Activated B cell treated with CpG ODN at 0.5 μM for 24 hours (primary cell): ENCODE results near the gene FAXC. TPM values are rescaled to one million over a fixed set of nuclear protein-coding genes. Genes with fewer than 3 reads are reported as not detected.

Experiments used
- ATAC-seq: fragments of 200-7000 bp; cut with Tn5 transposase; one replicate; pipeline ENCODE4 v1.10.0; 2021; ENCODE audit warnings: low read depth, mild to moderate bottlenecking, moderate library complexity
- CTCF ChIA-PET: fragments of 350-600 bp; sonication (Branson Sonifier 250); formaldehyde crosslinking; loops from one replicate; lab custom pipeline; 2021; ENCODE audit warnings: antibody characterized with exemption; lab: Charles Lee
- POLR2A ChIA-PET: fragments of 350-600 bp; sonication (Branson Sonifier 250); formaldehyde crosslinking; loops from one replicate; lab custom pipeline; 2021; ENCODE audit warnings: antibody characterized with exemption; lab: Charles Lee
- DNase-seq: peaks from one replicate; pipeline ENCODE4 v3.0.0; 2022
- H3K27ac Mint-ChIP-seq: one replicate; pipeline ENCODE4 v1.8.0; 2020; ENCODE audit warnings: mixed read lengths
- H3K27me3 Mint-ChIP-seq: one replicate; pipeline ENCODE4 v1.8.0; 2021; ENCODE audit warnings: mixed read lengths
- H3K36me3 Mint-ChIP-seq: one replicate; pipeline ENCODE4 v1.8.0; 2021; ENCODE audit warnings: low read depth, mixed read lengths
- H3K4me1 Mint-ChIP-seq: one replicate; pipeline ENCODE4 v1.8.0; 2021; ENCODE audit warnings: mixed read lengths
- H3K4me3 Mint-ChIP-seq: one replicate; pipeline ENCODE4 v1.8.0; 2020; ENCODE audit warnings: mild to moderate bottlenecking, mixed read lengths
- H3K9me3 Mint-ChIP-seq: one replicate; pipeline ENCODE4 v1.8.0; 2020; ENCODE audit warnings: mixed read lengths
- CTCF ChIP-seq: fragments of 200-600 bp; IDR thresholded peaks from one replicate; pipeline ENCODE4 v1.8.0; 2022; ENCODE audit warnings: antibody characterized with exemption, mild to moderate bottlenecking
- intact Hi-C: fragments of 100-400 bp; cut with micrococcal nuclease; formaldehyde crosslinking; loops from one replicate; pipeline ENCODE4 v1.15.1; 2024
- total RNA-seq: library from RNA; stranded (reverse); gene quantifications from 2 replicates; pipeline ENCODE4 v1.2.3, GENCODE V29; 2022

Gene FAXC
- total RNA-seq, 1 donor from 2014 or later = not detected

- ChIA-PET POLR2A (no interaction called here), CTCF (no interaction called here)
- no peak overlapping the region for H3K4me3 Mint-ChIP-seq
- peaks cover 15% of the 10 kb centered on the region for H3K27me3 Mint-ChIP-seq
- TF ChIP-seq CTCF = no peak
- intact Hi-C loops = no loop called here
- no peaks in the 10 kb centered on the region for H3K36me3 Mint-ChIP-seq
- H3K9me3 Mint-ChIP-seq = no peaks in the 10 kb centered on the region
- H3K27ac Mint-ChIP-seq = no peak overlapping the region
- no peak for ATAC-seq
- no peak for DNase-seq
- H3K4me1 Mint-ChIP-seq = no peaks in the 10 kb centered on the region
Observed at GRCh38 chr6:99318566-99318965, 30.9 kb downstream of the FAXC start.

DNA sequence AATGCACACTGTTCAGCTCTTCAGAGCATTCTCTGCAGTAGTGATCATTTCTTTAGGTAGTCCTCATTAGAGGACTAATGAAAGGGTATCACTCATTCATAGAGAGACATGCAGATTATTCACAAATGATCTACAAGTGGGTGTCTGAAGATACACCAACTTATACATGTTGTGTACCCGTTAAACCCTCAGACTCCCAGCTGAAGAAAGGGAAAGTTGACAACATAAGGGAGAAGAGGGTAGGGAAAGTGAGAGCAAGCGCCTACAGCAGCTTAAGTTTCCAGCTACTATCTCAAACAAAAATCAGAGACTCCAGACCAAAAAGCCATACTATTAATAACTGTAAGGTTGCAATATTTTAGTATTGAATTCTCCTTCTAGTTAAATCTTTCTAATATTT, 37.1 kb downstream of the FAXC start:
- Mint-ChIP-seq H3K4me3 (no peak overlapping the region), H3K4me1 (no peaks in the 10 kb centered on the region), H3K36me3 (no peaks in the 10 kb centered on the region), H3K9me3 (no peaks in the 10 kb centered on the region), H3K27me3 (peaks cover 8% of the 10 kb centered on the region), H3K27ac (no peak overlapping the region)
- no peak for TF ChIP-seq CTCF
- POLR2A ChIA-PET = no interaction called here
- ATAC-seq (no peak), DNase-seq (no peak)
- CTCF ChIA-PET = interaction anchor here (0.6 to 1.1 kb wide), 2 partner anchors 9 to 80 kb away, joined by 3 read pairs; no protein-coding TSS in a partner anchor
- intact Hi-C loops = no loop called here

DNA sequence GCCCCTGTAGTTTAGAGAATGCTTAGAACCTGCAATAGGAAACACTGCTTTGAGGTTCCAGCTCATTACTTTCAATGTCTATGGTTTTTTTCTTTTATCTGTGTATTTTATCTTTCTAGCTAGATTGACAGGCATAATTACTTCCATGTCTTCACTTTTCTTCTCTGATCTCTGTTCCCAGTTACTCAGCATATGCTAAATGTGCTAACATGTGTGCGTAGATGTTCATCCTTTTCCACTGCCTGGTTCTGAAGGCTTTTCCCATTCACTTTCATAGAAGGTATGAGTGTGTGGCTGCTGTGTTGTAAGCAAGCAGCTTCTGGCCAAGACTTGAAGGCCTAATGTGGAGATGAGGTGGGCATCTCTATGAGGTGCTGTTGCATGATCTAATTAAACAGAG, 38.9 kb downstream of the FAXC start:
- Mint-ChIP-seq H3K4me3 (no peak overlapping the region), H3K27ac (no peak overlapping the region), H3K36me3 (no peaks in the 10 kb centered on the region), H3K4me1 (no peaks in the 10 kb centered on the region), H3K9me3 (no peaks in the 10 kb centered on the region), H3K27me3 (peaks cover 11% of the 10 kb centered on the region)
- ATAC-seq (no peak), DNase-seq (no peak)
- ChIA-PET POLR2A (no interaction called here), CTCF (no interaction called here)
- intact Hi-C loops = no loop called here
- no peak for TF ChIP-seq CTCF

GRCh38 chr6:99309557-99309956, 39.9 kb downstream of the FAXC start:
- no peak for TF ChIP-seq CTCF
- peaks cover 13% of the 10 kb centered on the region for H3K27me3 Mint-ChIP-seq
- no peaks in the 10 kb centered on the region for H3K36me3 Mint-ChIP-seq
- DNase-seq = no peak
- no peaks in the 10 kb centered on the region for H3K4me1 Mint-ChIP-seq
- CTCF ChIA-PET = no interaction called here
- H3K4me3 Mint-ChIP-seq = no peak overlapping the region
- no peak for ATAC-seq
- intact Hi-C loops = no loop called here
- POLR2A ChIA-PET = no interaction called here
- H3K27ac Mint-ChIP-seq = no peak overlapping the region
- no peaks in the 10 kb centered on the region for H3K9me3 Mint-ChIP-seq

- POLR2A ChIA-PET = no interaction called here
- DNase-seq = no peak
Observed at GRCh38 chr6:99308788-99309187, 40.7 kb downstream of the FAXC start.

More at GRCh38 chr6:99308788-99309187, 40.7 kb downstream of the FAXC start:
- TF ChIP-seq CTCF = no peak
- Mint-ChIP-seq H3K27ac (no peak overlapping the region), H3K9me3 (no peaks in the 10 kb centered on the region), H3K4me1 (no peaks in the 10 kb centered on the region), H3K36me3 (no peaks in the 10 kb centered on the region), H3K4me3 (no peak overlapping the region), H3K27me3 (peaks cover 10% of the 10 kb centered on the region)
- ATAC-seq = no peak
- CTCF ChIA-PET = no interaction called here
- intact Hi-C loops = no loop called here
